Right cardiac atrium (tissue), 5 donors: ENCODE measurements around the gene CLRN3. TPM values are rescaled to one million over a fixed set of nuclear protein-coding genes. Genes with fewer than 3 reads are reported as not detected.
A peak's percentile ranks its signal among the peaks of the same experiment; 100 is the strongest.

Experiments
- ATAC-seq, 2 donors: fragments of 200-7000 bp; cut with Tn5 transposase; one replicate each; pipeline versions ENCODE4 v1.8.0 to v1.9.1; 2020; ENCODE audit warnings: moderate library complexity in 2 of 2, mild to moderate bottlenecking in 1 of 2
- DNase-seq, 3 donors: peaks; one replicate each; pipeline ENCODE4 v3.0.0-alpha.2; 2020
- H3K27ac ChIP-seq: one replicate; pipeline ENCODE4 v1.5.1; 2013; ENCODE audit warnings: mild to moderate bottlenecking, low read length, control low read depth, moderate library complexity
- H3K27me3 ChIP-seq: one replicate; pipeline ENCODE4 v1.6.1; 2013; ENCODE audit not compliant: control insufficient read depth, insufficient read depth
- H3K4me1 ChIP-seq: one replicate; pipeline ENCODE4 v1.6.1; 2013; ENCODE audit warnings: low read length; ENCODE audit not compliant: control insufficient read depth, insufficient read depth
- H3K4me3 ChIP-seq: one replicate; pipeline ENCODE4 v1.5.1; 2013; ENCODE audit warnings: low read length, control low read depth
- H3K9me3 ChIP-seq: one replicate; pipeline ENCODE4 v1.6.1; 2013; ENCODE audit warnings: low read length; ENCODE audit not compliant: control insufficient read depth
- WGBS: extraction: QIAGEN DNeasy Blood & Tissue Kit; methylation state at CpG from one replicate; pipeline ENCODE4 v1.1.7; 2013; 5-methylcytosine and 5-hydroxymethylcytosine counted together
- intact Hi-C, 4 donors: fragments of 100-400 bp; cut with DNase I; formaldehyde crosslinking; loops; one replicate each; pipeline versions ENCODE4 v1.11.0 to v1.14.0; 2022 to 2023
- polyA plus RNA-seq: library from polyadenylated mRNA; stranded (reverse); fragments of 200-250 nt; gene quantifications from one replicate; pipeline ENCODE4 v1.2.3, GENCODE V29; 2013
- total RNA-seq, 4 donors: library from RNA; stranded (reverse); fragmentation: NEBNext Ultra II Directional; extraction: Animal tissue kit (Norgen Biotek cat#: 25700); gene quantifications; one replicate each; pipeline ENCODE4 v1.2.1, GENCODE V29; 2021
- donor health status: healthy with polysubstance abuse.
- donor health status: DM: no; HTN: yes; CAD: no.
- donor health status: DM: no; HTN: no; CAD: no.
- donor health status: DM: no; HTN: yes; CAD: no; lungs with severe emphysema.
- donor health status: DM: yes; HTN: yes; CAD: no.

CLRN3 gene
- total and polyA plus RNA-seq, 5 donors, result not detected

DNA sequence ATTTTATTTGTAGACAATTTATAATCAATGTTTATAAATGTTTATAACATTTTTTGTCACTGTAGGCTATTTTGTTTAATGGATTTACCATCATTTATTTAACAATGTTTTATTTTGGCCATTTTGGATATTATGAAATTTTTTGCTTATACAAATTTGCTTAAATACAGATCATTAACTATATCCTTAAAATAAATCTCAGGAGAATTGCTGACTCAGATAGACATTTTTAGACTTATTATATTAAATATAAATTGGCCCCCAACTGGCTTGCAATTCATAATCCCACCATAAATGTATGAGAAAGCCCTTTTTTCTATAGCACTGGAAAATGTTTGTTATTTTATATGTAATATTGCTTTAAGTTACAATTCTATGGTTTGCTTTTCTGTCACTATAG is 3.8 kb upstream of the CLRN3 start:
- DNase-seq, result no peak
- Histone ChIP-seq H3K9me3 (no peaks in the 10 kb centered on the region), H3K4me3 (no peak overlapping the region), H3K4me1 (no peaks in the 10 kb centered on the region), H3K27me3 (no peaks in the 10 kb centered on the region), H3K27ac (no peak overlapping the region)
- ATAC-seq, result no peak
- intact Hi-C loops, result no loop called here

DNA sequence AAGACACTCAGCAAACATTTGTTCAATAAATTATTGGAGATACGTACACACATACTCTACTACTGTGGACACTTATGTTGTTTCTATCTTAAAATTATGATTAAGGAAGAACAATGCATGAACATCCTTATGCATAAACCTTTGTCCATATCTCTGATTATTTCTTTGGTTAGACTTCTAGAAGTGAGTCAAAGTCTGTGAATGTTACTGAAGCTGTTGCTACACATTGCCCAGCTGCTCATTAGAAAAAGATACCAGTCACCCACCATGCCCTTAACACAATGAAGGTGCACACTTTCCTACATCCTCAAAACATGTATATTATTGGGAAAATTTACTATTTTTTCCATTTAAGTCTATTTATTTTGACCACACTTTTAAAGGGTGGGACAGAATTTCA is 1.4 kb upstream of the CLRN3 start:
- Histone ChIP-seq H3K27ac (no peak overlapping the region), H3K9me3 (no peaks in the 10 kb centered on the region), H3K27me3 (no peaks in the 10 kb centered on the region), H3K4me1 (no peaks in the 10 kb centered on the region), H3K4me3 (no peak overlapping the region)
- ATAC-seq (no peak), DNase-seq (no peak)
- intact Hi-C loops, result no loop called here
- WGBS, result 84% methylated on average over 1 of the region's 1 CpG

DNA sequence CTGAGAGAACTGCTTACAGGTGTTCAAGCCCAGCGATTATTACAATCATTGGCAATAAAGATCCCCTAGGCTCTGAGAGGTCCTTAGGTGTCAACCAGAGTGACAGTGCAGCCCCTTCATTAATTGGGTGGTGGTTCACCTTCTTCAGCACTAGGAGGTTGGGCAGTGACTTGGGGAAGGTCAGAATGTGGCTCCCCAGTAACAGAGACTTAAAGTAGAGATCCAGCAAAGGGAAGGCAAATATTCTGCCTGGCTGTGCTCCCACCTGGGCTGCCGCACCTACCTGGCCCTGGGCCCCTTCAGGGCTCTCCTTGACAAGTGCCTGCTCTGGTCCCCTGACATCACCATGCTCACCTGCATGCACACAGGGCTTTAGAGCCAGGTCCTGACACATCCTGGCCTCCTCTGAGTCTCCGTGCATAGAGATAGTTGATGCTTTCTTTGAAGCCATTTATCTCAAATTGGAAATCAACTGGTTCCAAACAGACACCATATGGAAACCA is 1.9 kb downstream of the CLRN3 start:
- Histone ChIP-seq H3K27ac (no peak overlapping the region), H3K27me3 (no peaks in the 10 kb centered on the region), H3K4me1 (no peaks in the 10 kb centered on the region), H3K4me3 (no peak overlapping the region), H3K9me3 (no peaks in the 10 kb centered on the region)
- intact Hi-C loops, result no loop called here
- 87% methylated on average over 3 of the region's 3 CpGs for whole genome bisulfite sequencing
- no peak for DNase-seq
- no peak for ATAC-seq

DNA sequence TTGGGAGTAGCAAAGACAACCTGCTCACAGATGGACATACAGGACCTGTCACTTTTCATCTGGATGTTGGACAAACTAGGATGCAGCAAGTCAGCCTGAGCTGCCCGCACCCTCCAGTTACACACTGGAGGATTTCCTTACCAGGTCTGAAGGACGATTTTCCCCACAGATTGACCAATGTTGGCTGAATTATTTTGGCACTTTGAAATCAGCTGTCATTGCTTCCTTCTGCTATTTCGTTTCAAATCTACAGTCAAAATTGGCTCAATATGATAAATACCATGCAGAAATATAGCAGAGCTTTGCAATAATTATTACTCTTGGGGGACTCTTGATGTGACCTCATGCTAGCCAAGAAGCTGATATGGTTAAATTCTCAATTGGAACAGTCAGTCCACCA is 2.5 kb downstream of the CLRN3 start:
- intact Hi-C loops, result no loop called here
- Histone ChIP-seq H3K27me3 (no peaks in the 10 kb centered on the region), H3K4me3 (no peak overlapping the region), H3K9me3 (no peaks in the 10 kb centered on the region), H3K4me1 (no peaks in the 10 kb centered on the region), H3K27ac (no peak overlapping the region)
- ATAC-seq, result no peak
- 49% methylated on average over 3 of the region's 3 CpGs for WGBS
- no peak for DNase-seq

DNA sequence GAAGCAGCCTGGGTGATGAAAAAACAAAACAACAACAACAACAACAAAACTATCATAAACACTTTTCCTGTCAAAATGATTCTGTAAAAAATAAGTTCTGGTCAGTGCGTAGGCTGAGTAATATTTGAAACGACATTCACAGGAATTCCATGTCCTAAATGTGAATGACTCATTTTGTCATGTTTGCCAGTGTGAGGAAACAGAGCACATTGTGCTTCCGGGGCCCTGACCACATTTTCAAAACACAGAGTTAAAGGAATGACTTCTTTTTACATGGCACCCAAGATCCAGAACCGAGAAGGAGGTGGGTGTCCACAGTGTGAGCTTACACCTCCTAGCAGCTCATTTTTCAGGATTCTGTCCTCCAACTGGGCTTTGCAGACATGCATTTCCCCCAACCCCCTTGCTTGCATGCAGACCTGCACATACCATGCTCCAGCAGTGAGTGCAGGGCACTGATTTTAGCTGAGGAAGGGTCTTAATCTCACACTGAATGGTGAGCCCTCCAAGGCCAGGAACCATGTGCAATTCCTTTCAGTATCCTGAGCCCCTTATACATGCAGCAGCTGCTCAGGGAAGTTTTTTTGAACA is 3.0 kb downstream of the CLRN3 start:
- no peak for DNase-seq
- Histone ChIP-seq H3K4me3 (no peak overlapping the region), H3K27me3 (no peaks in the 10 kb centered on the region), H3K4me1 (no peaks in the 10 kb centered on the region), H3K27ac (no peak overlapping the region), H3K9me3 (no peaks in the 10 kb centered on the region)
- peak in 1 of 2 donors; percentile 53 for ATAC-seq
- WGBS, result 41% methylated on average over 4 of the region's 4 CpGs
- intact Hi-C loops, result no loop called here

DNA sequence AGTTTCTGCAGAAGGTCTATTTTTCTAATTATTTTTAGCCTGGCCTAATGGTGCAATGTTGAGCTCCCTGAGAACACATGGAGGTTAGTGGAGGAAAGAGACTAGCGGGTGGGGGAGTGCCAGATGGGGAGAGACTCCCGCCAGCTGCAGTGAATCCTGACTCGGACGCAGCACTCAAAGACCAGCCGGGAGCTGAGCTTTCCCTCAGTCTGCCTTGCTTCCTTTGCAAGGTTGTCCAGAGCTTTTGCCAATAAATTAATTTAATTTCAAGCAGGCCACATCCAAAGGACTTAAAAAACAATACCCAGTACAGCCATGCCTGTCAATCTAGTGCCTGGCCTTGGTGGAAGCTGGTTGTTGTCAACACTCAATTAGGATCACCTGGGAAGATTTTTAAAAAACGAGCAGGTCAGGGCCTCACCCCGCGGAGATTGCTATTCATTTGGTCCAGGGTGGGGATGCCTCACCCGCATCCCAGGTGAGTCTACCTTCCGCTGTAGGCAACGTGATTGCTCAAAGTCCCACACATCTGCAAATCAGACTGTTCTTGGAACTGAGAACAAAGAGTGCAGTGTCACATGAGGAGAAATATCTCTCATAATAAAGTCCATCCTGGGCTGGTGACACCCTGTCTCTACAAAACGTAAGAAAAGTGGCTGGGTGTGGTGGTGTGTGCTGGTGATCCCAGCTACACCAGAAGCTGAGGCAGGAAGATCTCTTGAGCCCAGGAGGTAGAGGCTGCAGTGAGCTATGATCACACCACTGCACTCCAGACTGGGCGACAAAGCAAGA is 4.0 kb downstream of the CLRN3 start:
- intact Hi-C loops, result no loop called here

DNA sequence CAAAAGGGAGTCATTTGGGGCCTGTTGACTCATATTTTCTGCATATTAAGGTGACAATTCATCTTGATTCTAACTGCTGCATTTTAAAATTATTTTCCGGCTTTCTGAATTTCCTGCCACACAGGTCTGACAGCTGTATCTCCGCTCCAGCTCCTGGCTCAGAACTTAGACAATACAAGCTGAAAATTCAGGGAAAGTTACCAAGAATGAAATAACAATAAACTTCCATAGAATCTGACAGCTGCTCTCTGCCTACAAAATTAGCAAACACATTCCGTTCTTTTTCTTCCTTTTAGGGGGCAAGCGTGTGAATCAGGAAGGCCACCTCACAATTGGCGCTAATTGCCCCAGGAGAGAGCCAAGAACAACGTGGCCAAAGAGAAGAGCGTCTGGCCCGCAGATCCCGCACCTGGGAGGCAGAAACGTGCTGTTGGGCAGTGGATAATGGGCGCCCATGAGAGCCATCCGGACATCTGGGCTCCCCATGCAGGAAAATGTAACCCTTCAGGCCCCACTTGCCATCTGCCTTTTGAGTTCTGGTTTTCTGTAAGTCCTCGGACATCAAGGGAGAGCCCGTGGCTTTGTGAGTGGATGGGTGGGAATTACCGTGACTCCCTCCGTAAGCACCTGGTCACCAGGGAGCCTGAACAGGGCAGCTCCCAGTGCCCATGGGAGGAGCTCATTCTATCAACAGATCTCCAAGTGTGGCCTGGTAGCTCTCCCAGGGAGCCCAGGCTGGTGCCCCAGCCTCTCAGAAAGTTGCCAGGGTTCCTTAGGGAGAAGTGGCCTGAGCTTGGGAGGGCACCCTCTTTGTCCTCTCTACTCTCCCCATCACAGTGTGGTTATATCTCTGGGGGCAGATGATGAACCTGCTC is 5.0 kb downstream of the CLRN3 start:
- ATAC-seq (no peak), DNase-seq (no peak)
- Histone ChIP-seq H3K4me3 (no peak overlapping the region), H3K27ac (no peak overlapping the region), H3K27me3 (no peaks in the 10 kb centered on the region), H3K9me3 (no peaks in the 10 kb centered on the region), H3K4me1 (no peaks in the 10 kb centered on the region)
- 66% methylated on average over 16 of the region's 16 CpGs for WGBS
- intact Hi-C loops, result no loop called here

More for the DNA sequence above, 4.0 kb downstream of the CLRN3 start:
- Histone ChIP-seq H3K4me1 (no peaks in the 10 kb centered on the region), H3K9me3 (no peaks in the 10 kb centered on the region), H3K4me3 (no peak overlapping the region), H3K27me3 (no peaks in the 10 kb centered on the region), H3K27ac (no peak overlapping the region)
- 81% methylated on average over 13 of the region's 13 CpGs for WGBS
- ATAC-seq, result no peak
- no peak for DNase-seq

DNA sequence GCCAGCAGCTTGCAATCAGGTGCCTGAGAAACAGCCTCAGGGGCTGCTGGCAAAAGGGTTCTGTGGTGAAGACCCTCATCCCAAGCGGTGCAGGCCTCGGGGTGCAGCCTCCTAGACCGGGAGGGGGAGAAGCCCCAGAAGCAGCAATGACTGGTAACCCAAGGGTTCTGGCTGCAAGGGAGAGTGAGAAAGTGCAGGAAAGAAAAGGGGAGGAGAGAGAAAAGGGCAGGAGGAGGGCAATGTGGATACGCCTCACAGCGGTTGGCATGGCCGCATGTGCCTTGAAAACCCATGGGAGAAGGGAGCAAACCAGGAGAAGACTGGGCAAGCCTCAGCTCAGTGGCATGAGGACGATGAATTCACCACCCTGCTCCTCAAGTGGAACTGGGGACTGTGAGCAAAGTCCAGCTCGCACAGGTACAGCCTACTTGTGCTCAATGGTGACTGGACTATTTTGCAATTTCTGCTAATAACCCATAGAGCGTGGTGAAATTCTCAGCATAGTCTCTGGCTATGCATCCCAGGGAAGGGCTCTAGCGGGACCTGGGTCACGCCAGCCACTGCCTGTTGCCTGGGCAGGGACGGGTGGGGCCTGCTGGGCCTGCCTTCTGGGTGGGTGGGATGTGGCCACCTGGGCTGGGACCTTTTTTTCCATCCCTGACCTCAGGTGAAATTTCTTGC is 6.2 kb downstream of the CLRN3 start:
- DNase-seq (no peak), ATAC-seq (no peak)
- H3K4me1 ChIP-seq, result no peaks in the 10 kb centered on the region
- H3K9me3 ChIP-seq, result no peaks in the 10 kb centered on the region
- WGBS, result 90% methylated on average over 12 of the region's 12 CpGs
- no peak overlapping the region for H3K27ac ChIP-seq
- no peak overlapping the region for H3K4me3 ChIP-seq
- no peaks in the 10 kb centered on the region for H3K27me3 ChIP-seq
- intact Hi-C loops, result no loop called here

DNA sequence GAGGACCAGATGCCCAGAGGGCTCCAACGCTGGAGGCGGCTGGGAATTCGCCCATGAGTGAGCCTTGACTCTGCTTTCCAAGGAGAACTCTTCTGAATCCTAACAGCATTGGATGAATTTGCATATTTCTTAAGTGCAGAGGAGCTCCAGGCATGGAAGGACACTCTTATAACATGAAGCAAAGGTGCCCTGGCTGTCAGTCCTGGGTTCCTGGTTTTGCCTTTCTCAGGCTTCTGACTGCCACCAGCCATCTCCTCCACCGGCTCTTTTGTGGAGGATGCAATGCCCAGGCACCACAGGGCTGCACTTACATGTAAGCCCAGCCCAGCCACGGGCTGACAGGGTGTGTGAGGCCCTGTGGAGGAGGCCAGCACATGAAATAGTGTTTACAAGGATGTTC is 8.2 kb downstream of the CLRN3 start:
- ATAC-seq, result no peak
- Histone ChIP-seq H3K27ac (no peak overlapping the region), H3K9me3 (no peaks in the 10 kb centered on the region), H3K4me1 (no peaks in the 10 kb centered on the region), H3K4me3 (no peak overlapping the region), H3K27me3 (no peaks in the 10 kb centered on the region)
- WGBS, result 82% methylated on average over 5 of the region's 5 CpGs
- intact Hi-C loops, result no loop called here
- DNase-seq, result no peak

DNA sequence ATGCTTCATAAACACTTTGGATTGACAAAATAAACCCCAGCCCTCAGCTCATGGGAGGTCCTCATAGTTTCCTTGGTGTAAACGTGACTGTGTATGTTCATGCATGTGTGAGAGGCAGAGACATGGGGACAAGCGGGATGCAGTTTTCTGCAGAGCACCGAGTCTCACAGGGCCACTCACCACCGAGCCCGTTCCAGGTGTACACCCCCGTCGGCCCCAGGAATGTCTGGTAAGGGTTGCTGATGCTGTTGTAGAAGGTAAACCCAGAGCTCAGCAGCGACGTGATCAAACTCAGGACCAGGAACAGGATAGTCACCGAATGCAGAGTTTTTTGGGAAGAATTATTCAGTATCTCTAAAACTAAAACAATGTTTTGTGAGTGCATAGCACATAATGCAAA is 9.2 kb downstream of the CLRN3 start:
- H3K27ac ChIP-seq, result no peak overlapping the region
- WGBS, result 91% methylated on average over 10 of the region's 10 CpGs
- no peaks in the 10 kb centered on the region for H3K9me3 ChIP-seq
- H3K4me3 ChIP-seq, result no peak overlapping the region
- intact Hi-C loops, result no loop called here
- no peaks in the 10 kb centered on the region for H3K4me1 ChIP-seq
- ATAC-seq (no peak), DNase-seq (no peak)
- H3K27me3 ChIP-seq, result no peaks in the 10 kb centered on the region
